ENCODE results near the gene KCNJ15.
"Not testable (repeated sequence)": the region's sequence is repeated elsewhere in the genome, so short reads cannot be mapped to it uniquely, and the experiment has no call there.

KCNJ15 gene

DNA sequence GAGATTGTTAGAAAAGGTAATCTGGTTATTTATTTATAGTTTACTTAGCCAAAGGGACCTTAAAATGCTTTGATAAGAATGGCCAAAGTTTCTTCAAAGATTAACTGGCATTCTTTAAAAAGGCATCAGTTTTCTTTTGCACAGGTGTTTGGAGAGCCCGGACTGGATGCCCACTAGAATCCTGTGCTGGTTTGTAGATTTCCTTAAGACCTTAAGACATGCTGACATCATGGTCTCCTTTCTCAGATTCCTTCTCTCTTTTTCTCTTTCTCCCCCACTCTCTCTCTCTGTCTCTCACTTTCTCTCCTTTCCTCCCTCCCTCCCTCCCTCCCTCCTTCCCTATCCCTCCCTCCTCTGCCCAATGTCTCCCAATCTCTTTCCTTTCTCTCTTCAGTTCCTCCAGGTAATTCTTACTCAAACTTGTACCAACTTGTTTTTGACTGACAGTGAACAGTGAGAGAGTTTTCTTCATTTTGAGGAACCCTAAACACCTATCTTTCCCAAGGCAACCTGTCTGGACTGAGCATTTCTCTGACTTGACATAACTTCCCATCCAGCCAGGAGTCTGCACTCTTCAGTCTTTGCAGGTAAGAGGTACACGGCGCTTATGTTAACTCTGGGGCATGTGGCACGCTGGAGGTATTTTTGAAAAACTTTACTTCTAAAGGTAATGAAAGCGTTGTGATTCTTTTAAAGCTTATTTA, at the start of gene KCNJ15:
KCNJ15 (plus strand) TSS at position 393 of the 704 bp plus-strand sequence. CDS start 42,271 bp downstream, outside the sequence.
- no peak for DNase-seq (ENCODE audit: low spot score)

GRCh38 chr21:38208118-38208517, 48.7 kb upstream of the KCNJ15 start:
- DNase-seq (ENCODE audit: low spot score): no peak

GRCh38 chr21:38211321-38211720, 45.5 kb upstream of the KCNJ15 start:
- DNase-seq (ENCODE audit: low spot score): no peak

DNA sequence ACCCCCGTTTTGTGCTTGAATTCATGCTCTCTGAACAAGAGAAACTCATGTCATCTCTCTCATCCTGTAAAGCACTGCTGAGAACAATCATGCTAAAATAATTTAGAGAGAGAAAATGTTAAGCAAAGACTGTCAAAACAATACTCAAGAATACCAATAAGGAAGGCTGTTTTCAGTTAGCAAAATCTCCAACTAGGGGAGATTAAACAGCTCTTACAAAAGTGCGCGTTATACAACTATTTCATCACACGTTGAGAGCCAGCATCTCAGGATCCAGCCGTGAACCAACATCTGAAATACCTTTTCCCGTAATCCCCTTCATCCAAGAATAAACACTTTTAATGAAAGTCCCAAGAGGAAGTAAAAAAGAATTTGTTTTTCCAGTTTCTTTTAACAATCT, 44.1 kb upstream of the KCNJ15 start:
- DNase-seq (ENCODE audit: low spot score): no peak

DNA sequence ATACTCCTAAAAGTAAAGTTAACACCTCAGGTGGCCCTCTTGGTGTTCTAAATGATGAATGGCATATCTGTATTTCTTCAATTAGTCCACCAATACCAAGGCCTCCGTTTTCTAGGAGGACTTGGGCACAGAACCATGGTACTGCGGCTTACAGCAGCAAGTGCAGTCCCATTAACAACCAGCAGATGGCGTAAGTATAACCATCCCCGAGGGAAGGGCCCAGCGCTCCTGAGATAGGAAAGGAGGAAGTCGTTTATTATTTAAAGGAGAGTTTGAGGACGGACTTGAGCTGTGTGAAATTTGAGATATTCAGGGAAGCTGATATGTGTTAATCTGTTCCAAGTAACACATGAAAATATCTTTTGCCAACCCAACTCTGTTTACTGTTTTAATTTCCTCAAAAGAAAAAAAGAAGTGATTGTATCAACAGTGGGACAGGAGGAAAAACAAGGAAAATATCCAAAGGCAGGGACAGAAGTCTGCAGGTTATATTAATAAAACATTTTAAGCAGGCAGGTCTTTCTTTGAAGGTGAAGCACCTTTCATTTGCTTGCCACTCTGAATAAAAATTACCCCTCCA, 37.7 kb upstream of the KCNJ15 start:
- no peak for DNase-seq (ENCODE audit: low spot score)

DNA sequence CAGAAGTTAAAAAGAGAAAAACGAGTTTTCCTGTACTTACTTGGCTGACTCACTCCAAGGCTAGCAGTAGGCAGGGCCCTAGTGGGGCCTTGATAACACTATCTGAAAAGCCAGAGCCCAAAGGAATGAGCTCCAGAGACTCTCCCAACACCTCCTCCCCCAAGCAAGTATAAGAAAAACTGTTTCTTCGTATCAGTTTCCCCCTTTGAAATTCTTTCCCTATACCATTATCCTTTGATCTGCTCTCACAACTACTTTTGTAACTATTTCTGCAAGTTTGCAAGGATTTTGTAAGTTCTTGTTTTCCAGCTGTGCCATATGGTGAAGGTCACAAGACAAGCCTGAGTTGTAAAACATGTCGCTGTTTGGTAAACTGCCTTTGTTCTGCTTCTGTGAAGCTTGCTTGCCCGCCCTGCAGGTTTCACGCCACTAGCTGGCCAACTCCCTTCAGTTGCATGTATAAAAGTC, 36.5 kb upstream of the KCNJ15 start:
- DNase-seq (ENCODE audit: low spot score): peak; percentile 22

DNA sequence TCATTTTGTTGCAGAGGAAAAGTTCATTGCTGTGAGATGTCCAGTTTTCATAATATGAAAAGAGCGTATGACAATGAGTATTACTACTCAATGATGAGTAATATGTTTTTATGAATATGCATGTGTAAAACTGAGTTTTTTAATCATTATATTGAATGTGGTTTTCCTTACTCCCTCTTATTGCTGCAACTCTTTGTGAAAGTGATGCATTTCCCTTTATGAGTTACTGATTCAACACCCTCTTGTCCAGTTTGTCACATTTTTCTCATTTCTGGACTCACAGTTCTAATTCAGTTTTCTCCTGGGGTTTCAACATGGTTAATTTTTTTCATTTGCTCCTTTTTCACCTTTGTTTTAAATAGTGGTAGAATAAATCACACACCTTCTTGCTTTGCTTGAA, 35.2 kb upstream of the KCNJ15 start:
- no peak for DNase-seq (ENCODE audit: low spot score)

GRCh38 chr21:38223893-38224540, 32.8 kb upstream of the KCNJ15 start:
- DNase-seq (ENCODE audit: low spot score): no peak

DNA sequence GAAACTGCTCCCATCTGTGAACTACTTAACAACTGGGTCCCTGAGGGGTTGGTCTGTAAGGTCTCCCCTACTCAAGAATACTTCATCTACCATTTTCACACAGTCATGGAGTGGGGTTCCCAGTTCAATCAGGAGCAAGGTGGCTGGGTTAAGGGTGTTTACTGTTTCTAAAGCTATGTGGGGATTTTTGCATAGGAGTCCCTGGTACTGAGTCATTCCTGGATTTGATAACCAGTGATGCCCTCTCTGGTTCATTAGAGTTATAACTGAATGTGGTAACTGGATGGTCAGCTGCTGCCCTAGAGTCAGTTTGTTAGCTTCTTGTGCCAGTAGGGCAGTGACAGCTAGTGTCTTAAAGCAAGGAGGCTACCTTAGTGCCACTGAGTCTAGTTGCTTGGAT, 29.4 kb upstream of the KCNJ15 start:
- DNase-seq (ENCODE audit: low spot score): no peak

GRCh38 chr21:38228115-38228514, 28.7 kb upstream of the KCNJ15 start:
- no peak for DNase-seq (ENCODE audit: low spot score)

DNA sequence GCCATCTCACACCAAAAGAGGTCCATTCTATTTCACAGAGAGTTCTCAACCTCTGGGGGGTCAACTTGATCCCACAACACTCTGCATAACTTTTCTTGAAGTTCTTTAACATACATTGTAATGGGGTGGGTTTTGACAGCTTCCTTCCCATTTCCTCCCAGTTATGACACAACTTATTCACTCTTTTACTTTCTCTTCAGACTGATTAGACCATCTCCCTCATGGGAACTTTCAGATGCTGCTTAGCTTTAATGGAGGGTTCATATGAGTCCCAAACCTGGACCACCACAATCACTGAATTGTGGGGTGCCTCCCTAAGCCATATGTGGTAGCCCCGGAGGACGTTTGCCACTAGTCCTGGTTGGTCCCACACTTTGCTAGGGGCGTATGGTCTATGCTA, 28.3 kb upstream of the KCNJ15 start:
- DNase-seq (ENCODE audit: low spot score): no peak

GRCh38 chr21:38229260-38229877, 27.4 kb upstream of the KCNJ15 start:
- no peak for DNase-seq (ENCODE audit: low spot score)

DNA sequence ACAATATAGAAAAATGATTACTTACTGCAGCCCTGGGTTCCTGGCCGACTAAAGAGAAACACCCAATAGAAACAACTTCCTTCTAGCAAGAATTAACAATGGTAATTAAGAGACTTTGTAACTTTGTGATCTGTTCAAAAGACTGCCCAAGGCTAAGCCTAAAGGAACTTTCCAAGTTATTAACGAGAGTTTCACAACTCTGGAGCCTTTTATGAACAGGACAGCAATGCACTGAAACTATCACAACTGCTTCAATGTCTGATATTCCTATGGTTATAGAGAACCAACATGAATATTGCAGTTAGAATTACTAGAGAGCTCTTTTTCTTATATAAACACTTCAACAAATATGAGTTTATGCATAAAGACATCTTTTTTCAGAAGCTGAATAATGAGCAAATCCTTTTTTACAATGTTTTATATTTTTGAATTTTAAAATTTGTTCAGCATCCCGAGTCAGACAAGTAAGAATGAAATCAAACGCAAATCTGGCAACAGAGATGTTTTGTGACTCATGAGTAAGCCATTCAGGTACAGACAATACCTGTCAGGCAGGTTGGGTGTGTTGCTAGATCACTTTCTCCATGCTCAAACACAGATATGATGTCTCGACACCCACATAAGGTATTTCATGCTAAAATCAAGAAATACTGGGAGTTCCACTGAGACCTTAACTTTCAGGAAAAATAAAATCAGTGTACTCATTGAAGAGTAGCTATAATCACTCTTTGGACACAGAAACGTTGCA, 22.2 kb upstream of the KCNJ15 start:
- DNase-seq (ENCODE audit: low spot score): no peak

GRCh38 chr21:38235251-38235650, 21.5 kb upstream of the KCNJ15 start:
- DNase-seq (ENCODE audit: low spot score): not testable (repeated sequence)

DNA sequence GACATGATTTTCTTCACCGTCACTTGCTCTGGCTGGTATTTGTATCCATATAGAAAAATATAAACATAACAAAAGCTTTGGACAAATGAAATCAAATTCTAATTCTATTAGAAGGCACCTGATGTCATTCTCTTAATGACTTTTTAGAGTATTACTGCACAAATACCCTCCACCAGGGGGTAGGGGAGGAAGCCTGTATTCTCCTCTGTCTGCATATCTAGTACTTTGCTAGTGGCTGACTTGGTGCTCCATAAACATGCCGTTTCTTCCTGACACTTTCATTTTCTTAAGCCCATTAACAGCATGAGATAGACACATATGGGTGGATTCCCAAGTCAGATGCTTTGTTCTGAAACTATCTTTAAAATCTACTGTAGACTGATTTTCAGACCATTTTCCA, 20.6 kb upstream of the KCNJ15 start:
- no peak for DNase-seq (ENCODE audit: low spot score)

- no peak for DNase-seq (ENCODE audit: low spot score)
These were observed 17.1 kb upstream of the KCNJ15 start for GRCh38 chr21:38239672-38240071.

- no peak for DNase-seq (ENCODE audit: low spot score)
These were observed 16.7 kb upstream of the KCNJ15 start for GRCh38 chr21:38240129-38240528.

GRCh38 chr21:38241029-38241740, 15.6 kb upstream of the KCNJ15 start:
- no peak for DNase-seq (ENCODE audit: low spot score)

GRCh38 chr21:38242061-38242460, 14.7 kb upstream of the KCNJ15 start:
- DNase-seq (ENCODE audit: low spot score): no peak

DNA sequence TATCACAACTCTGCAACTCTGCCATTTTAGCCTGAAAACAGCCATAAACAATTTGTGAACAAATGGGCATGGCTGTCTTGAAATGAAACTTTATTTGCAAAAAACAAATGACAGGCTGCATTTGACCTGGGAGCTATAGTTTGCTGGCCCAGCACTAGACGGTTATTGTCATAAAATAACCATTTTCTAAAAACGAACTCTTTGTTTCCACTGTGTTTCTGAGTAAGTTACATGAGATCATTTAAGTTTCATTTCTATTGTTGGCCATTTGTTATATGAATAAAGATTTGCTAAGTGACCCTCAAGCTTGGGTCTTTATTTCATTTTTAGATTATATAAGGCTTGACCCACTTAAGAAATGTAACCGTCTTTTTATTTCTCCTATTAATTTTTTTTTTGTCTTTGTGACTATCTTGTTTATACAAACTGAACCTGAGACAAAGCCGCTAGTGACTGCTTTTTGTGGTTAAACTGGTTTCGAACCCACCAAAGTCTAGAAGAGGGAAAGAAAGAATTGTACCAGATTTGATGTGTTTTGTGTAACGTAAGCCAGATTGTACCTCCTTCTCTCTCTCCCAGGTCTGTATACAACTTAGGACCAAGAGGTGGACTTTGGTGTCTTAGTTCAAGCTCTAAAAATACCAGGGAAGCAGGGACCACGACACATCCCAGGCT, 12.9 kb upstream of the KCNJ15 start:
- DNase-seq (ENCODE audit: low spot score): no peak

DNA sequence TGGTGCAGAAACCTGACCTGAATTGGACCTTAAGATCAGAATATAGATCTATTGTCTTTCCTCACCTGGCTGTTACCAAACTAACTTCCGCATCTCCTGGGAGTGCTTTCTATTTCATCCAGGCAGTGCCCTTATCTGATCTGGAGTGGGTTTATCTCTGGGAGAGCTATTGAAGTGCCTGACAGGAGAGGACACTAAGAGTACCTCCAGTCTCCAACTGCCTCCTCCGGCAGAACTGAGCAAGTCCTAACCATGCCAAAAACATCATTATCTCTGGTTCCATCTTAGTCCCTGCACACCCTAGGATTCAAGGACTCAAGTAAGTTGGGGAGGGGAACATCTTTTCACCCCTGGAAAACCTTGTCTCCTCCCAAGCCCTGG, 12.4 kb upstream of the KCNJ15 start:
- DNase-seq (ENCODE audit: low spot score): no peak
